ENCODE results near the gene TGFBR1.

- no peak for TF ChIP-seq EP300 (IDR thresholded peaks at IDR 0.05)
- TF ChIP-seq POLR2A (IDR thresholded peaks at IDR 0.05) = no peak
- no peak for TF ChIP-seq CTCF (IDR thresholded peaks at IDR 0.05)
- TF ChIP-seq POLR2AphosphoS5 (IDR thresholded peaks at IDR 0.05) = no peak
These were observed 14.0 kb downstream of the TGFBR1 start for GRCh38 chr9:99118782-99119466.

Data from gastroesophageal sphincter (tissue), 3 donors.